ENCODE data around the gene ST7.

DNA sequence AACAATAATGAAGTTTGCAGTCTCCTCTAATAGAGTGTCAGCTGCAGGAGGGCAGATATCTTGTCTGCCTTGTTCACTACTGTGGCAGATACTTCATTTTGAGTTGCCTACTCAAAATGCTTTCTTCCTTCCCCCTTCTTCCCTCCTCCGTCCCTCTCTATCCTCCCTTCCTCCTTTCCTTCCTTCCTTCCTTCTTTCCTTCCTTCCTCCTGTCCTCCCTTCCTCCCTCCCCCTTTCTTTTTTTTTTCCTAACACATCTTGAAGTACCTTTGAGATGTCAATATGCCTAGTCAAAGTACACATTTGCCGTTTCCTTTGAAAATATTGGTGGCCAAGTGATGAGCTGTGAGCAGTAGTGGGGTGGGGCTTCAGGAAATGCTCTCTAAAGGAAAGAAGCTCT is 18.7 kb upstream of the ST7 start:
- TF ChIP-seq, protein P1, sequence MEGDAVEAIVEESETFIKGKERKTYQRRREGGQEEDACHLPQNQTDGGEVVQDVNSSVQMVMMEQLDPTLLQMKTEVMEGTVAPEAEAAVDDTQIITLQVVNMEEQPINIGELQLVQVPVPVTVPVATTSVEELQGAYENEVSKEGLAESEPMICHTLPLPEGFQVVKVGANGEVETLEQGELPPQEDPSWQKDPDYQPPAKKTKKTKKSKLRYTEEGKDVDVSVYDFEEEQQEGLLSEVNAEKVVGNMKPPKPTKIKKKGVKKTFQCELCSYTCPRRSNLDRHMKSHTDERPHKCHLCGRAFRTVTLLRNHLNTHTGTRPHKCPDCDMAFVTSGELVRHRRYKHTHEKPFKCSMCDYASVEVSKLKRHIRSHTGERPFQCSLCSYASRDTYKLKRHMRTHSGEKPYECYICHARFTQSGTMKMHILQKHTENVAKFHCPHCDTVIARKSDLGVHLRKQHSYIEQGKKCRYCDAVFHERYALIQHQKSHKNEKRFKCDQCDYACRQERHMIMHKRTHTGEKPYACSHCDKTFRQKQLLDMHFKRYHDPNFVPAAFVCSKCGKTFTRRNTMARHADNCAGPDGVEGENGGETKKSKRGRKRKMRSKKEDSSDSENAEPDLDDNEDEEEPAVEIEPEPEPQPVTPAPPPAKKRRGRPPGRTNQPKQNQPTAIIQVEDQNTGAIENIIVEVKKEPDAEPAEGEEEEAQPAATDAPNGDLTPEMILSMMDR (conservative IDR thresholded peaks at IDR 0.05 in 1 of 2, IDR thresholded peaks at IDR 0.05 in 1 of 2; ENCODE audit: low read depth in 1 of 2, low read length in 2 of 2), result no peak
- TF ChIP-seq EZH2 (IDR thresholded peaks at IDR 0.05; ENCODE audit: low read length, missing control alignments), result no peak

Measured in fibroblast of lung (primary cell).